Astrocyte of the cerebellum (primary cell): ENCODE data around the gene NUDT22.

Experiments used
- DNase-seq: peaks from one replicate; pipeline ENCODE4 v3.0.0-alpha.2; 2011; ENCODE audit warnings: low read depth
- H3K4me3 ChIP-seq: 2 replicates; pipeline ENCODE4 v1.5.1; 2011; ENCODE audit warnings: mild to moderate bottlenecking, low read depth, low read length, moderate library complexity
- CTCF ChIP-seq: IDR thresholded peaks from 2 replicates; pipeline ENCODE4 v1.5.1; 2012; ENCODE audit warnings: low read length, low read depth, moderate library complexity, mild to moderate bottlenecking; ENCODE audit errors: missing control alignments
- in situ Hi-C: cut with HindIII; loops from 2 replicates; pipeline ENCODE4 v1.10.0; 2017; ENCODE audit warnings: low sequenced_read_pairs

Gene NUDT22

DNA sequence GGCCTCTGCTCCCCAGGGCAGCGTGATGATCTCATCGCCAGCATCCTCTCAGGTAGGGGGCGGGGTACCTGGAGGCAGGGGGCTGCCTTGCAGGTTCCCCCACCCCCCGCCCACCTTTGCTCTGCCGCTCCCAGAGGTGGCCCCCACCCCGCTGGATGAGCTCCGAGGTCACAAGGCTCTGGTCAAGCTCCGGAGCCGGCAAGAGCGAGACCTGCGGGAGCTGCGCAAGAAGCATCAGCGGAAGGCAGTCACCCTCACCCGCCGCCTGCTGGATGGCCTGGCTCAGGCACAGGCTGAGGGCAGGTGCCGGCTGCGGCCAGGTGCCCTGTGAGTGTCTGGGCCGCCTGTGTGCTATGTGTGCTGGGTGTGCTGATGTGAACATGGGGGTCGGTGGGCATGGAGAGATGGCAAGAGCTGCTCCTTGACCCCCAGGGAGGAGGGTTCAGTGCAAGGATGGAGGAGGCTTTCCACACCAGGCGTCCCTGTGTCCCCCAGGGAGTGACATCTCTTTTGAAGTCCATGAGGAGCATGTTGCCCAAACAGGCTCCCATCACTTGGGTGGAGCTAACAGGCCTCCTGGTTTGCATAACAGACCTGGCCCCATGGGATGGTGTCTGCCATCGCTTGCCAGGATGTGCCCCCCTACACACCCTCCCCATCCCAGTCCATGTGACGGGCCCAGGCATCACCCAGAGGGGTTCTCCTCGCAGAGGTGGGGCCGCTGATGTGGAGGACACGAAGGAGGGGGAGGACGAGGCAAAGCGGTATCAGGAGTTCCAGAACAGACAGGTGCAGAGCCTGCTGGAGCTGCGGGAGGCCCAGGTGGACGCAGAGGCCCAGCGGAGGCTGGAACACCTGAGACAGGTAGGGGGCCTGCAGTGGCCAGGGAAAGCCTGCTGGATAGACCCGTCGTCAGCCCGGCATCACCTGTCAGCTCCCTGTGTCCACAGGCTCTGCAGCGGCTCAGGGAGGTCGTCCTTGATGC is 39.4 kb downstream of the NUDT22 start:
- H3K4me3 ChIP-seq, result no peak overlapping the region
- no peak for TF ChIP-seq CTCF
- DNase-seq, result no peak
- in situ Hi-C loops, result loop anchor here (10.0 kb wide), 1 partner anchor 59 kb away; no protein-coding TSS in a partner anchor

- in situ Hi-C loops, result loop anchor here (10.0 kb wide), 1 partner anchor 58 kb away; no protein-coding TSS in a partner anchor
- H3K4me3 ChIP-seq, result no peak overlapping the region
- DNase-seq, result no peak
- TF ChIP-seq CTCF, result no peak
Measured at GRCh38 chr11:64266339-64266738, 40.3 kb downstream of the NUDT22 start.

GRCh38 chr11:64267207-64267945 is 41.3 kb downstream of the NUDT22 start:
- in situ Hi-C loops, result loop anchor here (10.0 kb wide), 1 partner anchor 57 kb away; no protein-coding TSS in a partner anchor
- H3K4me3 ChIP-seq, result no peak overlapping the region
- TF ChIP-seq CTCF, result no peak
- no peak for DNase-seq

- H3K4me3 ChIP-seq, result peak overlapping the region; percentile 62
- in situ Hi-C loops, result loop anchor here (10.0 kb wide), 1 partner anchor 57 kb away; no protein-coding TSS in a partner anchor
- DNase-seq, result no peak
- TF ChIP-seq CTCF, result no peak
Measured at GRCh38 chr11:64268025-64268892, 42.2 kb downstream of the NUDT22 start.

- DNase-seq, result no peak
- peak overlapping the region; percentile 62 for H3K4me3 ChIP-seq
- in situ Hi-C loops, result loop anchor here (10.0 kb wide), 1 partner anchor 56 kb away; no protein-coding TSS in a partner anchor
- no peak for TF ChIP-seq CTCF
Measured at GRCh38 chr11:64268893-64269539, 42.9 kb downstream of the NUDT22 start.
